CD4-positive, alpha-beta T cell treated with Interleukin-17A for 4 hours (primary cell): ENCODE data around the gene SHISAL1.
"Not testable (repeated sequence)": the region's sequence is repeated elsewhere in the genome, so short reads cannot be mapped to it uniquely, and the experiment has no call there.

Source experiments
- DNase-seq: peaks from one replicate; pipeline ENCODE4 v3.0.0-alpha.2; 2020; ENCODE audit warnings: mixed read lengths

Gene SHISAL1

DNA sequence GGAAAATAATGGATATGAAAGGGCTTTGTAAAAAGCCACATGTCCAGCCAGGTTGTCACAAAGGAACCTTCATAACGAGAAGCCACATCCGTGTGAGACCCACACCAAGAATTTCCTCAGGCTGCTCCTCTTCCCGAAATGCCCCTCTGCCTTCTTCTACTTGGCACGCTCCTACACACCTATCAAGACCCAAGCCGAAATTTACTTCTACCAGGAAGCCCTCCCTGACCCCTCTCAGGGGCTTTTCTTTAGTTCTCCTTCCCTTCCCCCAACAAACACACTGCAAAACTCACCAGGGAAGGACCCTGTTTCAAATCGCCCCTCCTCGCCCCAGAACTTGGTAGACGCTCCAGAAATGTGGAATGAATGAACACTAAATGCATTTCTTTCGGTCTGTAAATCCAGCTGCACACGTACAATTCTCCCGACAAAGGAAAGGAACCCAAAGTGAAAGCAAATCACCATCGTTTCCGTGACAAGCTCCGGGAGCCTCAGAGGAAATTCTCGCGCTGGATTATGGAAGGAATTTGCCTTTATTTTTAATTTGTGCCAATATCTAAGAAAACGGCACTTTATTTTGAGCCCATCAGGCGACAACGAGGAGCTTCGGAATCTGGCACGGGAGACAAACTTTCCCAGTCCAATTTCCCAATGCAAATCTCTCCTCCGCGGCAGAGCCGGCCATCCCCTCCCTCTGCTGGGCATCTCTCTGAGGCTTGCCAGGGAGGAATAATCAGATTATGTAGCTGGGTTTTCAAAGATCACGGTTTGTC, 13.2 kb upstream of the SHISAL1 start:
- DNase-seq = no peak

DNA sequence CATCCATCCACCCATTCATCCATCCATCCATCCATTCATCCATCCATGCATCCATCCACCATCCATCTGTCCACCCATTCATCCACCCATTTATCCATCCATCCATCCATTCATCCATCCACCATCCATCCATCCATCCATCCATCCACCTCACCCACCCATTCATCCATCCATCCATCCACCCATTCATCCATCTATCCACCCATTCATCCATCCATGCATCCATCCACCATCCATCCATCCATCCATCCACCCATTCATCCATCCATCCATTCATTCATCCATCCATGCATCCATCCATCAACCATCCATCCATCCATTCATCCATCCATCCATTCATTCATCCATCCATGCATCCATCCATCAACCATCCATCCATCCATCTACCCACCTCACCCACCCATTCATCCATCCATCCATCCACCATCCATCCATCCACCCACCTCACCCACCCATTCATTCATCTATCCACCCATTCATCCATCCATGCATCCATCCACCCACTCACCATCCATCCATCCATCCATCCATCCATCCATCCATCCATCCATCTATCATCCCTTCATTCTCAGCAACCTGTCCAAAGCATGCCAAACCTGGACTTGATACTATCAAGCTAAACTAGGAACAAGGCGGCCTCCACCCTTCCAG, 10.5 kb upstream of the SHISAL1 start:
- DNase-seq = not testable (repeated sequence)

DNA sequence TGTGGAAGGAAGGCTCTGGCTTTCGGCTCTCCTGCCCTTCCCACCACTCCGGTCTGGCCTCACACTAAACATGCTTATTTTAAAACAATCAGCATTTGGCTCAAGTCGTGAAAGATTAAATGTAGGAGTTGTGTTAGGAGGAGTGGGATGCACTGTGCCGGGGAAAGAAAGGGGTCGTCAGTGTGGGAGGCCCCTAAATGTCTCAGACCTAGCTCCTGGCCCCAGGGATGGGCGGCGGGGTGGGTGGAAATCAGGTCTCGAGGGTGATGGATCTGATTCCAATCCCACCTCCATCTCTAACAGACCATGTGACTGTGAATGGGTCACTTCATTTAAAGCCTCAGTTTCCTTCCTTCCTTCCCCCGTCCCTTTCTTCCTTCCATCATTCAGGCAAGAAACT, 6.9 kb upstream of the SHISAL1 start:
- no peak for DNase-seq

DNA sequence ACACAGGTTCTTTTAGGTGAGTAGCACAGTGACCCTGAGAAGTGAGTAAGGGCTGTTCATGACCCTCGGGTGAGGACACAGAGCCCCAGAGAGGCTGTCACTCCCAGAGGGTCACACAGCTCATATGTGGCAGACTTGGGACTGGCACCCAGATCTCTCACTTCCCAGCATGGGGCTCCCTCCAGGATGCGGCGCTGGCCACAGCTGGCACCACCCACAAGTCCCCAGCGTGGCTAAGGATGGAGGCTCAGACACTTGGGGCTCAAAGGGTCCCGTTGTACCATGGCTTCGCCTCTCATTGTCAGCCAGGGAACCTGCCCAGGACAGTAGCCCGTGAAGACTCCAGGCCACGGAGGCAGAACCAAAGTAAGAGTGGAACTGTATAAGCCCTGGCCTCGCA, 6.0 kb upstream of the SHISAL1 start:
- DNase-seq = no peak

DNA sequence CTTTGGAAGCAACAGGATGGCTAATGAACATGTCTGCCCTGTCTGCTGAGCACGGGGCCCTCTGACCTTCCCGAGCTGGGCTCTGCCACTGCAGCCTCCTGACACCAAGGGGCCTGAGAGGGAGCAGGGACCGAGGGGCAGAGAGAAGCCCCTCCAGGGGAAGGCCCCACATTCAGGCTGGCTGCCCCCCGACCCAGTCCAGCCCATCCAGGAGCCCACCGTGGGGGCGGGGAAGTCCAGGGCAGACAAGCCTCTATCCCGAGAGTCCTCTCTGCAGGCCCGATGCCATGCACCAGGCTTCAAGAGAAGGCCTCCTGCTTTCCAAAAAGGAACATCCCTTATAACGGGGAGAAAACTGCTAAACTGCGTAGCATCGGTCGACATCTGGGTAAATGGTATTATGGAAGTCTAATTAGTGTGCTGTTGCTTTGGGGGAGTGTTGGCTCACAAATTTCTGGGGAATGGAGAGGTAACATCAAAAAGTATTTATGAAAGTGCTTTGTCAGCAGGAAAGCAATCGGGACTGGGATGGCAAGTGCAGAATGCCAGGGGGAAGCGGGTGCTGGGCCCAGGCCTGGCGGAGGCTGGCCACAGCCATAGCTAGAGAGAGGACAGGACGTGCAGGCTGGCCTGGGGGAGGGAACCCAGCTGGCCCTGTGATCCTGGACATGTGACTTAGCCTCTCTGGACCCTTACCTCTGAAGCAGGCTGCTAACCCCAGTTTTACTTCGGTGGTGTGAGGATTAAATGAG, 5.3 kb upstream of the SHISAL1 start:
- DNase-seq = no peak

DNA sequence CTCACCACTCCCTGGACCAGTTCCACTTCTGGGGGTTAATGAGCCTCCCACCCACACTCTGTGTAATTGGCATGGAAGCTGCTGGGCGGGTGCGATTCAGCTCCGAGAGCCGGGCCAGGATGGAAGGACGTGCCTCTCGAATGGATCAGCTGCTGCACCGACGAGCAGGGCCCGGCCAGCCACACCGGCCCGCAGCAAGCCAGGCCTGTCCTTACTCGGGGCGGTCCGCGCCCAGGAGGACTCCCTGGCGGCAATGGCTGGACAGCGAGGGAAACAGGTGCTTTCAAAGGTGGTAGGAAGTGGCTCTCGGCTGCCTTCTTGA, 4.3 kb upstream of the SHISAL1 start:
- no peak for DNase-seq

DNA sequence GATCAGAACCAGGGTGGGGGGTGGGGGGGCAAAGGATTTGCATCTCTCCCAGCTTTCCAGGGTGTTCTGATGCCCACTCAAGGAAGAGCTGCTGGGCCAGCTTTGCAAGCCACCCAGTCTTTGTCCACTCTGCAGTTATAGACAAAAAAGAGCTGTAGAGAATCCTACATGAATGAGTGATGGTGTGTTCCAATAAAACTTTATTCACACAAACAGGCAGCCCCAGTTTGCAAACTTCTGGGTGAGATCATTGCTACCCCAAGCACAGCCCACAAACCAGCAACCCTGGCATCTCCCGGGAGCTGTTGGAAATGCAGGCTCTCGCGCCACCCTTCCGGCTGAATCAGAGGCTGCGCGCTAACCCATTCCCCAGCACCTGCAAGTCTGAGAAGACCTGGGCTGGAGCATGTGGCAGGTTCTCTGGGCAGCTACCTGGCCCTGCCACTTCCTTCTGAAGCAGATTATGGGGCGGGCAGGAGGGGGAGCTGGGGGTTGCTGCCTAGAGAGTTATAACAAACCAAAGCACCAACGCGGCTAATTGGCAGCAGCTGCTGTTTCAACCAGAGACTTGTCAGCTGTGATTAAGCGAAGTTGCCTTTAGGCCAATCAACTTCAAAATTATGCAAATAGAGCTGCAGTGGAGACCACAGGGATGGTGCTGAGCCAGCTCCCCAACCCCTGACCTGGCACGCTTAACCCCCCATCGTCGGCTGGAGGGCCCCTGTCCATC, 3.8 kb upstream of the SHISAL1 start:
- no peak for DNase-seq

DNA sequence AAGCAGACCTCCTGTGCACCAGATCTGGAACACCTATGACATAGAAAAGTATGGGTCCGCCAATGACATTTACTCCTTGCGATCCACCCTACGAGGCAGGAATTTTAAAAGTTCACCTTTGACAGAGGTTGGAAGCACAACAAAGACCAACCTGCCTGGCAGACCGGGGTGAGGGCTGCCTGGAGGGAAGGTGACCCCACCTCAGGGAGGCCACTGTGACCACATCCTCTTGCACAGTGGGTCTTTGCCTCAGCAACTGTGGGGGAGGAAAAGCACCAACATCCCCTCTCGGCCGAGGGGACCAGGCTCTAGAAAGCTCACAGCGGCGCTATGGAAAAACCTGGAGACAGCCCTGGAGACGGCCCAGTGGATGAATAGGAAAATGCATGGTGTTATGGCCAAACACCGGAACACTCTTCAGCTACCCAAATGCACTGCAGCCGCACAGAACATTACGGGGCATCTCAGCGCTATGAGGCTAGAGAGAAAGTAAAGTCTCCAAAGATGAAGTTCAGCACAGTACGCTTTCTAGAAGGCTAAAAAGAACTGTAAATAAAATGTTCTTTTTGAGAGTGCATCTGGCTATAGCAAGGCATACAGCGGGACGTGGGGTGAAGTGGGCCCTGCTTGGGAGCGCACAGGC, 1.8 kb upstream of the SHISAL1 start:
- DNase-seq = no peak

DNA sequence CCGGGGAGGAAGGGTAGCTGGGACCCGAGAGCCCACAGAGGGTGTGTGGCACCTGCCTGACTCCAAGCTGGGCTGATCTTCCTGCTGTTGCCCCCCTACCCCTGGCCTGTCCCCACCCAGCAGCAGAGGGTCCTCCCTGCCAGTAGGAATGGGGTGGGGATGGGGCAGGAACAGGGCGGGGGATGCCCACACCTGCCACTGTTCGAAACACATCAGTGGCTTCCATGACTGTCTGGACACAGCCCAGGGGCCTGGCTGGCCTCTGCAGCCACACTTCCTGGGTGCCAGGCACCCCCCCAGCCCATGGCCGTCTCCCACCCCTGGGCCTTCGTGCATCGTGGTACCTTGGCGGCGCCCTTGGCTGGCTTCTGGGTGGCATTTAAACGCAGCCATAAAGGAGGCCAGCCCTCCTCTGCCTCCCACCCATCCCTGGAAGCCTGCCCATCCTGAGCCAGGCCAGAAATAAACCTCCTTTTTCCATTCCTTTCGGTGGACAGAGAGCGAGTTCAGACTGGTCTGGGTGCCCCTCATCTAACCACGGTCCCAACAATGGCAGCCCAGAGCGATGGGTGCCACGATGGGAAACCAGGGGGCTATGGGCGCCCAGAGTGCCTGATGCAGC, 745 bp upstream of the SHISAL1 start:
- DNase-seq = no peak

DNA sequence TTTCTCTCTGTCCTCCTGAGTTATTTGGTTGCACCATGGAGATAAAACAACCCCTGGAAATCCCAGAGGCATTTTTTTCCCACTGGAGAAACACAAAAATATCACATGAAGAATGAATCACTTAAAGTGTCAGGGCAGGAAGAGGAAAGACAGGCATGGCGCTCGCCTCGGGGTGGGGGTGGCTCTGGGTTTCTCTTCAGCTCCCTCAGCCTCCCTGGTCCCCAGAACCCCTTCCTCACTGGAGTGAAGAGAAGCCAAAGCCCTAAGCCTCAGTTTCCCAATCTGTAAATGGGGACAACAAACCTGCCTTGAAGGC, 938 bp downstream of the SHISAL1 start:
- DNase-seq = no peak

DNA sequence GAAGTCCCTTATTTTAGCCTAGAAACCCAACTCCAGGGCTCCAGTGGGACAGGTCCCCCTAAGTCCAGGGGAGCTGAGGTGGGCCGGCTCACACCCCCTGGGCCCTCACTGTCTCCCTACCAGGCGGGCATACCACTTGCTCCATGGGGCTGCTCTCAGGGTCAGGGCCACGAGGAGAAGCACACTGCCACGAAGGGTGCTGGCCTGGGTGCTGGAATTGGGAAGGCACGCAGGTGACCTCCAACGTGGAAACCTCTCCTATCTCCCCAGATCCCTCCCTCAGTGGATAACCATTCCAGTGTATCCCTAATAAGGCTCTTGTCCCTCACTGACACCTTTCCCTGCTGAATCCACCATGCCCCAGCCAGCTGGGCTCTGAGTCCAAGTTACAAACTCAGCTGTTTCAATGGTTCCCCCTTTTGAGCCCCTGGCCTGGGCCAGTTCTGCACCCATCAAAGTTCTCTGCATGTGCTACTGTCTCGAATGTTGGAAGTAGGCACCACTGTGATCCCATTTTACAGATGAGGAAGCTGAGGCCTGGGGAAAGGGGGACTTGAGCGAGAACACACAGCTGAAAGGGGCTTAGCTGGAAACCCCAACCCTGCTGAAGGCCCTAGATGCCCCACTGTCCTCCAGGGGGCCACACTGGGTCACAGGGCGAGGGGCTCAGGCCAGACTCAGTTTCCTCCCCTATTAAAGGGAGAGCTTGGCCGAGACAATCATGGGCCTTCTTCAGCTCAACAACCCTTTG, 1.5 kb downstream of the SHISAL1 start:
- DNase-seq = no peak

DNA sequence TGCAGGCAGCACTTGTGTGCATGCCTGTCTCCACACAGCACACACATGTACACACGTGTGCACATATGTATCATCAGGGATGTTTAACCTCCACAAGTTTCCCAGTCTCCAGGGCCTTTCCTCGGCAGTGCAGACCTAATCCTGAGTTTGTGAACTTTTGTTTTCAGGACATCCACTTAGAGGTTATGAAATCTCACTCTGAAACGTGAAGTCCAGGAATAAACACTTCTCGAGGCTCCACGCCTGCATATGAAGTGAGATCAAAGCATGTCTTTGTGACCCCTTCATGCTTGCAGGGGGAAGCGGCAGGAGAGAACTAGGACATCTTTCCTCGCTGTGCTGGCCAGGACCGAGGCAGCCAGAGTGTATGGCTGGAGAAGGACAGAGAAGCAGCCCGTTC, 3.1 kb downstream of the SHISAL1 start:
- DNase-seq = no peak

DNA sequence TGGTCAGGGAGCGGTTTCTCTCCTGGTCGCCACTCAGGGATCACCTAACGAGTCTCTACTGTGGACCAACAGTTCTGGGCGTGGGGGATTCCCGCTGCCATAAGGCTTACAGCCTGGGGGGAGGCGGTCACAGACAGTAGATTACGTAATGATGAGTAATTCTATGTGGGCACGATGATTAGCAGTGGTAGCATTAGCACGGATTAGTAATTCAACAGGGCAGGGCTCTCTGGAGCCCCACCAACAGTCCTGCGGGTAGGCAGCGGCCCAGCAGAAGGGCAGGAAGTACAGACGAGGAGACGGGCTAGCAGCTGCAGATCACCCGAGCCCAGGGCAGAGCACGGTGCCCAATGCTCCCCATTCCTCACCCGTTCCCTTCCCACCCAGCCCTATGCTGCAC, 3.6 kb downstream of the SHISAL1 start:
- no peak for DNase-seq

DNA sequence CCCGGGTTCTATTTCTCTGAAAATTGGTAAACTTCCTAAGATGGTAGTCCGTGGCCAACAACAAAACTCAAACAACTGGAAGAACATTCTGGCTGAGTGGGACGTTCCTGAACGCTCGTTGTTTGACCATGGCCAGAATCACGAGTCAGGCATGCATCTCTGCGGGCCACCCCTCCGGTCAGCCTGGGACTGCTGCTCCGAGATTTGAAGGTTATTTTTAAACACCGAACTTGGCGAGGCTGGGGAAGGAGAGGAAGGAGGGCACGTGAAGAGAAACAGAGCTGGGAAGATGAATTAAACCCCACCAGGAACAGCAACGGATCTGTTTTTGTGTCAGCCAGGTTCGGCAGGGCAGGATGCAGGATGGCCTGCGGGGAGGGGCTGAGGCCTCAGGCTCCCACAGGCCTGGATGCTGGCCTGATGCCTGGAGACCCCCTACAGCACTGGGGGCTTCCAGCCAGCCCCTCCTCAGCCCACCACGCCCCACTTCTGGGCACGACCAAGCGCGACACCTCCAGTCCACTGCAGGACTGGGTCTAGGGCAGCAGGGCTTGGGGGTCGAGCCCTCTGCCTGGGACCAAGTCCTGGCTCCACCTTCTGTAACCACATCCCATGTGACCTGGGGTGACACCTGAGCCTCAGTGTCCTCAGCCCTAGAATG, 5.1 kb downstream of the SHISAL1 start:
- DNase-seq = no peak

DNA sequence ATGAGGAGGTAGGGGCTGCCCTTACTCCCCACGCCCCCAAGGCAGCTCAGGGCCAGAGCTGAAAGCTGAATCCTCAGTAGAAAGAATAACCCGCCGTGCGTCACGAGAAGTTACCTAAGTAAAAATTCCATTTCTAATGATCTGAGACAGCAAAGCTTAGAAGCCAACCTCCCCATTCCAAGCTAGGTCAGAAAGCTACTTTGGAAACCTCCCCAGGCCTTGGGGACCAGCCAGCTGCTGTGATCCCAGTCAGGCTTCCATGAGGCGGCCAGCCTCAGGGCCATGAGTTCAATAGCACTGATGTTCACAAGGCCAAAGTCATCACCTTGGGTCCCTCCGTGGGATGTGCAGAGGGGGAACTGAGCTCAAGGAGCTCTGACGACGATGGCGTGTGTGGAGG, 6.9 kb downstream of the SHISAL1 start:
- DNase-seq = no peak

DNA sequence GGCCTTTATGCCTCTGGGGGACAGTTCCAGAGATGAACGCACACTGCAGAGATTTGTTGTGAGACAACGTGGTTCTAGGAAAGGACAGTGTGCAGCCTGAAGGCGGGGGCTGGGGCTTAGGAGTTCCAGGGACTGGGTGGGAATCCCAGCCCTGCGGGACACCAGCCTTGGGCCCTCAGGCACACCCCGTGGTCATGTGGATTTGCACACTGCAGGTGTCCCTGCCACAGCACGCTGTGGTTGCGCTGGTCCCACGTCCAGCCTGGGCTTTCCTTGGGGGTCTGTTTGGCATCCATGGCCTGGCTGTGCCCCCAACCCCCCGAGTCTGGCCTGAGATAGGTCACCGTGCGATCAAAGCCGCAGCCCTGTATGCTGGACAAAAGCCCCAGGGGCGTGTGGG, 7.3 kb downstream of the SHISAL1 start:
- no peak for DNase-seq

DNA sequence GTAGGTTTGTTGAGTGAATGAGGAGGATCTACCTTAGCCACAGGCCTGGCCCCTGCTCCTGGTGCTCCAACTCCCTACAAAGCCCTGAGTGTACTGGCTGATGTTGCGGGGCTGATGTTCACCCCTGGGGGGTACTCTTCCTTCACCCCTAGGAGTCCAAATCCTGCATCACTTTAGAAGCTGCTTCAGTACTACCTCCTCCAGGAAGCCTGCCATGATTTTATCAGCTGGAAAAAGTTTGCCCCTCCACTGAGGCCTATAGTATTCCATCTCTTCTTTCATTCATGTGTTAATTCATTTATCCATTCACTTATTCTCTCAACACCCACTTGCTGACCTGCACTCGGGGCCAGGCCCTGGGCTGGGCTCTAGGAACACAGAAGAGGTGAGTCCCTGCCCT, 7.8 kb downstream of the SHISAL1 start:
- DNase-seq = no peak

DNA sequence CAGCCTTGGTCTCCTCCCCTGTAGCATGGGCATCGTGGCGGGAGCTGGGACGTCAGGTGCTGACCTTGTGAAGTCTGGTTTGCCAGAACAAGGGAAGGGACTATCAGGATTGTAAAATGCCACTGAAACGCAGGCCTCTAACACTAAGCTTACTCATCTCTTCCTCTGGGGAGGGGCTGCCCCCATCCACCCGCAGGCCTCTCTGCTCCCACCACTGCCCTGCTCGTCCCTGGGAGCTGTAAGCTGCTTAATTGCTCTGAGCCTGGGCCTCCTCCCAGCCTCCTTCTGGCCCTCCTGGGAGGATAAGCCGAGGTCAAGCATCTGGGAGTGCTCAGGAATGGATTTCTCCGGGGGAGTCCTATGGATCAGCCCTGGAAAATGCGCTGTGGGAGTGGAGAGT, 8.4 kb downstream of the SHISAL1 start:
- DNase-seq = no peak

DNA sequence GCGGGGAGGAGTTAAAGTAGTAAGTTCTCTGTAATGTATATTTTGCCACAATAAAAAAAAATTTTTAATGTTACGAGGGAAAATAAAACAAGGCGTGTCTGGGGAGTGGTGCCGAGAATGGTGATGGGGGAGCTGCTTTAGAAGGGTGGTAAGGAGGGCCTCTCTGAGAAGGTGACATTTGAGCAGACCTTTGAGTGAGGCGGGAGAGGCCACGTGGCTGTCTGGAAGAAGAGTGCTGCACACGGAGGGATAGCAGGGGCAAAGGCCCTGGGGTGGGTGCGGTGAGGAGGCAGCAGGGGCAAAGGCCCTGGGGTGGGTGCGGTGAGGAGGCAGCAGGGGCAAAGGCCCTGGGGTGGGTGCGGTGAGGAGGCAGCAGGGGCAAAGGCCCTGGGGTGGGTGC, 10.4 kb downstream of the SHISAL1 start:
- not testable (repeated sequence) for DNase-seq

DNA sequence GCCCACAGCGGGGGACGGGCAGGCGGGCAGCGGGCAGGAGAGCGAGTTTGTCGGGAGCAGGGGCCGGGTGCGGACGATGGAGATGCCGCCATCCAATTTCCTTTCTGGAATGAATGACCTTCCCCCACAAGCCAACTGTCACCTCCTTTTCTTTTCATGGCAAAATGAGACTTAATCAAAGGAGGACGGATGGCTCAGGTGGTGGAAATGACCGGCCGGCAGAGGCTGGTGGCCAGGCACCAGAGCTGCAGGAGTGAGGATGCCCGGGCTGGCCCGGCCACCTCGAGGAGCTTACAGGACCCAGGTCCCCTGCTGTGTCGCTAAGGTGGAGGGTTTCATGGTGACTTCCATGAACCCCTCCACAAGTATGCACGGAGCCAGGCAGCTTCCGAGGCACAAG, 11.7 kb downstream of the SHISAL1 start:
- no peak for DNase-seq

DNA sequence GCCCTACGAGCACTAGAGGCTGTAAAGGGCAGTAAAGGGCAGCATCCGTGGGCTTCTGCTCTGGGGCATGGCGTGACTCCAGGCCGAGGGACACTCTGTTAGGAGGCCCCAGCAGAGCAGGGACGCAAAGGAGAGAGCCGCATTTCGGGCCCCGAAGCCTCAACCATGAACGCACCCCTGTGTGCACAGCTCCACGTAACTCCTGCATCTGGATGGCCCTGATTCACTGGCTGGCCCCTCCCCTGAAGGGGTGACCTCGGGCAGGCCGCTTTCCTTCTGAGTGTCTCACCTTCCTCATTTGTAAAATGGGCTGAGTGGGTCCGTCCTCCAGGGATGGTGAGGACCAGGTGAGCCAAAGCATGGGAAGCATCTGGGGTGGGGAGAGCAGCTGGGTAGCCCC, 13.6 kb downstream of the SHISAL1 start:
- no peak for DNase-seq
